CD4-positive, CD25-positive, alpha-beta regulatory T cell (primary cell): ENCODE measurements around the gene GANC. TPM values are rescaled to one million over a fixed set of nuclear protein-coding genes. Genes with fewer than 3 reads are reported as not detected.
"Not testable (repeated sequence)": the region's sequence is repeated elsewhere in the genome, so short reads cannot be mapped to it uniquely, and the experiment has no call there.

Source experiments
- ATAC-seq, 2 donors: fragments of 150-1000 bp; cut with Tn5 transposase; one replicate each; pipeline ENCODE4 v1.10.0; 2021; ENCODE audit warnings: low read depth in 2 of 2, moderate number of reproducible peaks in 2 of 2, moderate library complexity in 1 of 2
- DNase-seq, 3 donors: peaks; one replicate each; pipeline versions ENCODE4 v3.0.0 to v3.0.0-alpha.2; 2012 to 2022; ENCODE audit warnings: mixed read lengths in 1 of 3
- H3K27ac ChIP-seq: one replicate; pipeline ENCODE4 v1.7.0; 2013; ENCODE audit warnings: mild to moderate bottlenecking, low read length; ENCODE audit not compliant: insufficient read depth, poor library complexity, severe bottlenecking
- H3K27me3 ChIP-seq: one replicate; pipeline ENCODE4 v1.7.0; 2013; ENCODE audit warnings: low read length; ENCODE audit not compliant: control insufficient read depth, insufficient read depth
- H3K36me3 ChIP-seq: one replicate; pipeline ENCODE4 v1.7.0; 2013; ENCODE audit warnings: mild to moderate bottlenecking, low read length, moderate library complexity; ENCODE audit not compliant: control insufficient read depth, insufficient read depth
- H3K4me1 ChIP-seq: 2 replicates; pipeline ENCODE4 v1.7.0; 2013; ENCODE audit warnings: mild to moderate bottlenecking, low read length; ENCODE audit not compliant: insufficient read depth, control insufficient read depth, poor library complexity, severe bottlenecking
- H3K4me3 ChIP-seq: one replicate; pipeline ENCODE4 v1.7.0; 2013; ENCODE audit warnings: low read depth, mild to moderate bottlenecking, low read length, moderate library complexity
- H3K9me3 ChIP-seq, 2 experiments: 1 replicate in 1 of 2; 2 replicates in 1 of 2; pipeline ENCODE4 v1.7.0; 2013; ENCODE audit warnings: low read length in 2 of 2, mild to moderate bottlenecking in 1 of 2, moderate library complexity in 1 of 2; ENCODE audit not compliant: control insufficient read depth in 2 of 2
- H3K27ac Mint-ChIP-seq, 3 donors: one replicate each; pipeline ENCODE4 v1.8.0; 2020 to 2022; ENCODE audit warnings: mild to moderate bottlenecking in 3 of 3, mixed read lengths in 3 of 3, moderate library complexity in 2 of 3
- H3K27me3 Mint-ChIP-seq: one replicate; pipeline ENCODE4 v1.8.0; 2022; ENCODE audit warnings: mild to moderate bottlenecking, mixed read lengths
- H3K36me3 Mint-ChIP-seq: one replicate; pipeline ENCODE4 v1.8.0; 2020; ENCODE audit warnings: mixed read lengths
- H3K4me1 Mint-ChIP-seq, 4 donors: one replicate each; pipeline ENCODE4 v1.8.0; 2020 to 2022; ENCODE audit warnings: mixed read lengths in 4 of 4, mild to moderate bottlenecking in 1 of 4
- H3K4me3 Mint-ChIP-seq, 4 donors: one replicate each; pipeline ENCODE4 v1.8.0; 2020 to 2022; ENCODE audit warnings: mild to moderate bottlenecking in 4 of 4, mixed read lengths in 4 of 4, moderate library complexity in 3 of 4
- H3K9me3 Mint-ChIP-seq, 7 donors: one replicate each; pipeline ENCODE4 v1.8.0; 2020 to 2022; ENCODE audit warnings: mixed read lengths in 7 of 7, mild to moderate bottlenecking in 3 of 7, moderate library complexity in 2 of 7
- polyA plus RNA-seq, 4 donors: library from polyadenylated mRNA; unstranded; fragments of 300-500 nt; fragmentation: Illumina TruSeq; gene quantifications; one replicate each; pipeline ENCODE4 v1.2.3, GENCODE V29; 2021
- total RNA-seq: library from RNA; stranded (reverse); gene quantifications from one replicate; pipeline ENCODE4 v1.2.3, GENCODE V29; 2022

GANC gene
- total and polyA plus RNA-seq, 5 donors from 2014 or later: 10.2 to 33.8 (median 14.5) TPM

GRCh38 chr15:42331235-42331634, 58.2 kb downstream of the GANC start:
- H3K27ac Mint-ChIP-seq: no peak overlapping the region
- H3K4me1 Mint-ChIP-seq: peaks cover 0 to 5% (median 1%) of the 10 kb centered on the region in 4 donors
- H3K36me3 Mint-ChIP-seq: peaks cover 53% of the 10 kb centered on the region
- no peaks in the 10 kb centered on the region for H3K4me1 ChIP-seq
- H3K9me3 Mint-ChIP-seq: peaks cover 0 to 14% (median 7%) of the 10 kb centered on the region in 7 donors
- H3K27me3 ChIP-seq: no peaks in the 10 kb centered on the region
- H3K4me3 ChIP-seq: no peak overlapping the region
- H3K27ac ChIP-seq: no peak overlapping the region
- H3K36me3 ChIP-seq: peaks cover 23% of the 10 kb centered on the region
- DNase-seq (no peak), ATAC-seq (no peak)
- H3K4me3 Mint-ChIP-seq: no peak overlapping the region
- peaks cover 6 to 8% of the 10 kb centered on the region in 2 experiments for H3K9me3 ChIP-seq
- no peaks in the 10 kb centered on the region for H3K27me3 Mint-ChIP-seq

DNA sequence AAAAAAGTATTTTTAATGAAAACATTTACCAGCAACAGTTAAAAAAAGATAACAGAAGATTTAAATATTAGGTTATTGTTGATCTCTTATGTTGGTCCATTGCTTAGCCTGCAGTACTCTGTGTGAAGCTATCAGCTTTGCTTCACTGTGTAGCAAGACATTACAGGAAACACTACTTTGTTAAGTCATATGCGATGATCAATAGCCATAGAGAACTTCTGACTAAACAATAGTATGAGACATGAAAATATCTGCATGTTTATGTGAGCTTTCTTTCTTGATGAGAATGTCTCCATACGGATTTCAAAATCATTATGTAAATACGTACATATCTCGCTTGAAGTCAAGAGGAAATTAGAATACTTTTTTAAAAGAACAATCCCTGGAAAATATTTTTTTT, 59.3 kb downstream of the GANC start:
- Mint-ChIP-seq H3K27ac (no peak overlapping the region), H3K9me3 (peaks cover 0 to 20% (median 8%) of the 10 kb centered on the region in 7 donors), H3K36me3 (peaks cover 42% of the 10 kb centered on the region), H3K4me1 (peaks cover 0 to 5% (median 0%) of the 10 kb centered on the region in 4 donors), H3K4me3 (no peak overlapping the region), H3K27me3 (no peaks in the 10 kb centered on the region)
- H3K27ac ChIP-seq: no peak overlapping the region
- no peaks in the 10 kb centered on the region for H3K4me1 ChIP-seq
- ATAC-seq (no peak), DNase-seq (no peak)
- H3K36me3 ChIP-seq: peaks cover 15% of the 10 kb centered on the region
- peaks cover 6 to 8% of the 10 kb centered on the region in 2 experiments for H3K9me3 ChIP-seq
- H3K27me3 ChIP-seq: no peaks in the 10 kb centered on the region
- H3K4me3 ChIP-seq: no peak overlapping the region

DNA sequence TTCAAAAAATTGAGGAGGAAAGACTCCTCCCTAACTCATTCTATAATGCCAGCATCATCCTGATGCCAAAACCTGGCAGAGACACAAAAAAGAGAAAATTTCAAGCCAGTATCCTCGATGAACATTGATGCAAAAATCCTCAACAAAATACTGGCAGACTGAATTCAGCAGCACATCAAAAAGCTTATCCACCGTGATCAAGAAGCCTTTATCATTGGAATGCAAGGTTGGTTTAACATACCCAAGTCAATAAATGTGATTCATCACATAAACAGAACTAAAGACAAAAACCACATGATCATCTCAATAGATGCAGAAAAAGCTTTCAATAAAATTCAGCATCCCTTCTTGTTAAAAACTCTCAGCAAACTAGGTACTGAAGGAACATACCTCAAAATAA, 62.1 kb downstream of the GANC start:
- H3K36me3 ChIP-seq: peaks cover 8% of the 10 kb centered on the region
- H3K4me3 Mint-ChIP-seq: no peak overlapping the region
- no peak overlapping the region for H3K27ac ChIP-seq
- H3K4me1 Mint-ChIP-seq: no peaks in the 10 kb centered on the region
- H3K9me3 ChIP-seq: peaks cover 6 to 8% of the 10 kb centered on the region in 2 experiments
- H3K9me3 Mint-ChIP-seq: peaks cover 0 to 20% (median 8%) of the 10 kb centered on the region in 7 donors
- H3K36me3 Mint-ChIP-seq: peaks cover 32% of the 10 kb centered on the region
- ATAC-seq (no peak), DNase-seq (no peak)
- no peaks in the 10 kb centered on the region for H3K4me1 ChIP-seq
- no peaks in the 10 kb centered on the region for H3K27me3 Mint-ChIP-seq
- no peak overlapping the region for H3K27ac Mint-ChIP-seq
- H3K27me3 ChIP-seq: no peaks in the 10 kb centered on the region
- no peak overlapping the region for H3K4me3 ChIP-seq

GRCh38 chr15:42336650-42337049, 63.6 kb downstream of the GANC start:
- not testable (repeated sequence) for H3K4me1 Mint-ChIP-seq, H3K27me3 ChIP-seq, H3K4me1 ChIP-seq, H3K36me3 ChIP-seq, H3K4me3 Mint-ChIP-seq, H3K27me3 Mint-ChIP-seq, DNase-seq, ATAC-seq, H3K4me3 ChIP-seq, H3K27ac ChIP-seq, H3K9me3 ChIP-seq, H3K27ac Mint-ChIP-seq
- Mint-ChIP-seq H3K36me3 (peaks cover 22% of the 10 kb centered on the region), H3K9me3 (peaks cover 0 to 20% (median 8%) of the 10 kb centered on the region in 7 donors)

DNA sequence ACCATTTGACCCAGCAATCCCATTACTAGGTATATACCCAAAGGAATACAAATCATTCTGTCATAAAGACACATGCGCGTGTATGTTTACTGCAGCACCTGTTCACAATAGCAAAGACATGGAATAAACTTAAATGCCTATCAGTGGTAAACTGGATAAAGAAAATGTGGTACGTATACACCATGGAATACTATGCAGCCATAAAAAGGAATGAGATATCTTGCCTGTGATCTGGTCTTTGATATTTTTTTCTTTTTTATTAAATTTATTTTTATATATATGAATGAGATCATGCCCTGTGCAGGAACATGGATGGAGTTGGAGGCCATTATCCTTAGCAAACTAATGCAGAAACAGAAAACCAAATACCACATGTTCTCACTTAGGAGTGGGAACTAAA, 64.1 kb downstream of the GANC start:
- not testable (repeated sequence) for H3K27me3 ChIP-seq, H3K9me3 ChIP-seq, H3K4me3 Mint-ChIP-seq, DNase-seq, H3K4me1 Mint-ChIP-seq, ATAC-seq, H3K4me1 ChIP-seq, H3K27ac Mint-ChIP-seq, H3K27ac ChIP-seq, H3K27me3 Mint-ChIP-seq, H3K36me3 ChIP-seq, H3K4me3 ChIP-seq
- peaks cover 0 to 20% (median 8%) of the 10 kb centered on the region in 7 donors for H3K9me3 Mint-ChIP-seq
- H3K36me3 Mint-ChIP-seq: peaks cover 22% of the 10 kb centered on the region

DNA sequence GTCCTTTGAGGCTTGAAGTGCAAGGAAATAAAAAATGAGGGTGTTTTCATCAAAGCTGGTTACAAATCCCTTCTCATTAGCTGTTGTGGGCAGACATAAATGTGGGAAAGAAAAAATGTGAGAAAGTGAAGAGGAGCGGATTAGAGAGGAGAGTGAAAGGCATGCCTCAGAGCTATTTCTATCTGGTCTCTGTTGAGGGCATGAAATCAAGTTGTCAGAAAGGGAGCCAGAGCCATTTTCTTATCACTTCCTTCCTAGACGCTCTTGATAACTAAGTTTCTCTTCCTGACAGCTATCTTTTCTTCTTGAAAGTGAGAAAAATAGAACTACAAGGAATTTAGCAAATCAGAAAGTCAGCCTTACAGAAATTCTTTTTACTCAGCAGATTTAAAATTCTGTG, 65.5 kb downstream of the GANC start:
- Mint-ChIP-seq H3K4me1 (no peaks in the 10 kb centered on the region), H3K4me3 (no peak overlapping the region), H3K27me3 (no peaks in the 10 kb centered on the region), H3K27ac (no peak overlapping the region), H3K36me3 (peaks cover 27% of the 10 kb centered on the region), H3K9me3 (peaks cover 0 to 20% (median 8%) of the 10 kb centered on the region in 7 donors)
- Histone ChIP-seq H3K27me3 (no peaks in the 10 kb centered on the region), H3K36me3 (peaks cover 15% of the 10 kb centered on the region), H3K27ac (no peak overlapping the region), H3K4me1 (no peaks in the 10 kb centered on the region), H3K4me3 (no peak overlapping the region), H3K9me3 (peaks cover 6 to 8% of the 10 kb centered on the region in 2 experiments)
- no peak for ATAC-seq
- DNase-seq: no peak

GRCh38 chr15:42343596-42344232, 70.7 kb downstream of the GANC start:
- Histone ChIP-seq H3K4me1 (no peaks in the 10 kb centered on the region), H3K27me3 (no peaks in the 10 kb centered on the region), H3K36me3 (peaks cover 36% of the 10 kb centered on the region), H3K4me3 (no peak overlapping the region), H3K27ac (no peak overlapping the region), H3K9me3 (no peaks in the 10 kb centered on the region)
- Mint-ChIP-seq H3K27me3 (no peaks in the 10 kb centered on the region), H3K27ac (peak overlapping the region in 1 of 3 donors; percentile 82), H3K36me3 (peaks cover 30% of the 10 kb centered on the region), H3K4me3 (no peak overlapping the region), H3K9me3 (no peaks in the 10 kb centered on the region), H3K4me1 (no peaks in the 10 kb centered on the region)
- DNase-seq (no peak), ATAC-seq (no peak)

DNA sequence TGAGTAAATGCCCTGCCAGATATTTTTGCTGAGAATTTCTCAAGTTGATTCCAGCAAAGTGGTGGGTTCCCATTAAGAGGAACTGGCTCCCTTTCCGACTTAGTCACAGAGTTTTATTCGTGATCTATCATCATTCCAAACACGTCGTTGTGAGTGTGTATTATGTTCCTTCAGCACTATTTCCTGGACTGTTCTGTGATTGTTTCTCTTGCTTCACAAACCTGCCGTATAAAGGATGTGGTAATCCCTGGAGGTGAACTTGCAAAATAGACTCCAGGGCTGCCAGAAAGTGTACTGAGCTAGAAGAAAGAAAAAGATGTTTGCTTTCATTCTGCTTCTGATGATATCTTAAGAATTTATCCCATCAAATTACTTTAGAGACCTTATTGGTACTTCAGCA, 71.8 kb downstream of the GANC start:
- H3K36me3 ChIP-seq: peaks cover 42% of the 10 kb centered on the region
- no peaks in the 10 kb centered on the region for H3K4me1 ChIP-seq
- no peak overlapping the region for H3K4me3 ChIP-seq
- ATAC-seq (no peak), DNase-seq (peak in 1 of 3 donors; percentile 23)
- no peak overlapping the region for H3K4me3 Mint-ChIP-seq
- no peaks in the 10 kb centered on the region for H3K9me3 ChIP-seq
- H3K27ac ChIP-seq: no peak overlapping the region
- H3K27me3 Mint-ChIP-seq: no peaks in the 10 kb centered on the region
- H3K9me3 Mint-ChIP-seq: no peaks in the 10 kb centered on the region
- no peaks in the 10 kb centered on the region for H3K27me3 ChIP-seq
- no peaks in the 10 kb centered on the region for H3K4me1 Mint-ChIP-seq
- peaks cover 32% of the 10 kb centered on the region for H3K36me3 Mint-ChIP-seq
- H3K27ac Mint-ChIP-seq: no peak overlapping the region
